Measurements from ENCODE around the gene FAM72A.

Gene FAM72A

DNA sequence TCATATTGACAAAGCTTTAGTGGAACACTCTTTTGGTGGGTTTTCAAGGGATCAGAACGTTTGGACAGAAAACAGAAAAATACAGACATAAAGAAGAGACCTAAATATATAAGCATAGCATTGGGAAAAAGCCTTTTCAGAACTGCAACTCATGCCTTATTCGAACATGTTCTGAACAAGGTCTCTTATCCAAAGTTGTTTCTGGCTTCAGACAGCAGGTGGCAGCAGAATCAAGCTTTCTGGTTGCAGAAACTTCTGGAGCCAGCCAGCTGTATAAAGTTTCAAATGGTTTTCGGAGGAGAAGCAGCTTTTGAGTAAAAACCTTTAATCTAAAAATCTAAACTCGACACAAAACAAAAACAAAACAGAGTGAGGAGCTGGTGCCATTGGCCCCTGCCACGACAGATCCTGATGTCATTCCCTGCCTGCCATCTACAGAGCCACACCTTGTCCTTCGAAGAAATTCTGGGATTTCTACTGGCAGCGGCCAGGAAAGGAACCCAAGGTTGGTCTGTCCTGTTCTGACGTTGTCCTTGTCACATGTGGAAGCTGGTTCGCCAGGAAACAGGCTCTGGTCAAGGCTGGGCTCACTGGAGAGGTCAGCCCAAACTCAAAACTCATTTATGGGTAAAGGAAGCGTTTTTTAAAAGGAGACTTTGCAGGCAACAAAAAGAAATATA lies 35.1 kb downstream of the FAM72A start:
- peak; percentile 12 for DNase-seq (ENCODE audit: low spot score)

DNA sequence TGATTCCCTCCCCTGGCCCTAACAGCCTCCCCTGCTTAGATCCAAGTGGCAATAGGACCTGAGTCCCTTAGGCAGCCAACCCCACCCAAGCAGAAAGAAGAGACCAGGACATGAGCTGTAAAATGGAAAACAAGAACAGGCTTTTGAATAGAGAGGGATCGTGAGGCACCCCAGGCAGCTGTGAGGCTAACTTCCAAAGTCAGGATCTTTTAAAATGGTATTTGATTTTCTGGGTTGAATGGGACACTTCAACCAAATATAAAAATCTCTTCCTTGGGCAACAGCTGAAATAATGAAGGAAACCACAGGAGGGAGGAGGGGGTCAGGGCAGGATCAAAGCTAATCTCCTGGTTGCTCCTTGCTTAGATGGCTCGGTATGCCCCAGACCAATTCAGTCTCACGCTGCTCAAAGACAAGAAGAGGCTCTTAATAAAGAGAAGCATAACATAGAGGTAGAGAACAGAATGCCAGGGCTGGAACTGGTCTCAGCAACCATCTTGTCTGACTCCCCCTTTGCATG lies 56.8 kb downstream of the FAM72A start:
- DNase-seq (ENCODE audit: low spot score): no peak

DNA sequence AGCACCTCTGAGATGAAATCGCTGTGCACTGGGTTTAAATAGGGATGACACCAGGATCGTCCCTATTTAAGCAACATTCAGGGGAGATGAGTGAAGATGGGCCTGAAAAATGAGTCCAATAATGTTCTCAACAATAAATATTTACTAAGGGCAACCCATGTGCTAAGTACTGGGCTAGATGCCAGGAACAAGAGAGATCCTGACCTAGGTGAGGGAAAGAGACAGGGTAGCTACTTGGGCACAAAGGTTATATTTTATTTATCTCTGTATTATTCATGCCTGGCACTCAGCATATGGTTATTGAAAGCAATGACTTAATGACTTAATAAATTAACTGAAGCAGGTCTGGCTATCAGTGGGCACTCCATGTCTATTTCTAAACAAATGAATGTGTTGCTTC lies 58.0 kb downstream of the FAM72A start:
- no peak for DNase-seq (ENCODE audit: low spot score)

DNA sequence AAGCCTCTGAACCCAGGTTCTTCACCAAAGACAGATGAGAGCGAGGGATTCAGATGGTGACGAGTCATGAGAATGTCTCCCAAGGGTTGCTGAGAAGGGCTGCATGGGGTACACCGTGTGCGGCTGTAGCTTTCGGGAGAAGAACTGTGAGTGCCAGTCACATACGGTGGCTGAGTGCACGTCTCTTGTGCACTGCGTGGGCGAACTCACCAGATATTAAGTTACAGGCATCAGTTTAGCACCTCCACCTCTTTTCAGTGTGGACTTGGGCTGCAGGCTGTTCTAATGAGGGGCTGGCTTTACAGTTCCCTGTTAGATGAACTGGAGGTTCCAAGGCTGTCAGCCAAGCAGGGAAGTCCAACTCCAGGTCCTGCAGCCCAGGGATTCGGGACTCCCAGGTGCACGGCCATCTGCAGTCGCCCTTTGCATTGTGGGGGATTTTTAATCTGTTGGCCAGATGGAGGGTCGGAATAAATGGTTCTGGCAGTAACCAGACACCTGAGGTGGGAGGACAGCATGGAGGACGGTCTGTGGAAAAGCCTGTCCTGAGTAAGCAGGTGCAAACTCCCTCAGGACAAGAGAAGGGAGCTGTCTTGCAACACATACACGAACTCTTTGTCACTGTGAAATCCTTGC lies 59.0 kb downstream of the FAM72A start:
- no peak for DNase-seq (ENCODE audit: low spot score)

DNA sequence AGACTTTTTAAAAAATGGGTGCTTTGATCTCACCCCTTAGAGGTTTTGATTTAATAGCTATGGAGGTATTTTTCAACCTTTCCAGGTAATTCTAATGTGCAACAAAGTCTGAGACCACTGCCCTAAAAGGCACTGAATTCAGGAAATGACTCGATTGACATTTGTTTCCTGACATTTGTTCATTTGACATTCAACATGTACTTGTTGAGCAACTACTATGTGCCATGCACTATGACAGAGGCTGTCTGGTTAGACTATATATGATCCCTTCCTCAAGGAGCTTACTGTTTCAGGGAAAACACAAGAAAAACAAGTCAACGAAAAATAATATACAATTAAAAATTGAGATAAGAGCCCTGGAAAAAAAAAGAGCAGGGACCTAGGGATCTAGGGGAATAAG lies 59.9 kb downstream of the FAM72A start:
- no peak for DNase-seq (ENCODE audit: low spot score)

DNA sequence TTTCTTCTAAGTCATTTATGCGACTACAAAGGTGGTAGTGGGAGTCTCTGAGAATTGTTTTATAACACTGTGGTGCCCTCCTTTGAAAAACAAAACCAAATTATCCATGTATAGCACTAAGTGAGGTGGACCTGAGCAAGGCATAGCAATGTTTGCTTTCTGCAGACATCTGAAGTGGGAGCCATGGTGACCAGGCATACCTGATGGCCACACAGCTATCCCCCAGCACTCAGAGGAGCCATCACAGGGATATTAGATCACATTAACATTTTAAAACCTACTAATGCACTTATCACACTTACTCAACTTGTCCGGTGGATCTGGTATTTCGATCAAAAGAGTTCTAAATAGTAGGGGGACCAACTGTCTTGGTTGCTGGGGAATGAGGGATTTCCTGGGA lies 60.6 kb downstream of the FAM72A start:
- no peak for DNase-seq (ENCODE audit: low spot score)

DNA sequence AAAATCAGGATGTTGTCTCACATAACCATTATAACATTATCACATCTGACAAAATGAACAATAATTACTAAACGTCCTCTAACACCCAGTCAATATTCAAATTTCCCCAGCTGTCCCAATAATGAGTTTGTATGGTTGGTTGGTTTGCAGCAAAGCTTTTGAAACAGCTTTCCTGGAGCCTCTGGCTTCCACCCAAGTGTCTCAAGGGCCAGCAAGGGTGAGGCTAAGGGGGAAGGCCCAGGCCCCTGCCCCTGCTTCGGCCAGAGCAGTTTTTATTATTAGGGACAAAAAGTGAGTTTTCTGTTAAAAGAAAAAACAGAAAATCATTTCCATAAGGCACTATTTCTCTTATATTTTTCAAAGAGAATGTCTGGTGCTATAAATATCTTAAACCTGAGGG lies 66.4 kb downstream of the FAM72A start:
- DNase-seq (ENCODE audit: low spot score): no peak
